ENCODE data around the gene TMEM131. TPM values are rescaled to one million over a fixed set of nuclear protein-coding genes. Genes with fewer than 3 reads are reported as not detected.

Gene TMEM131
- total RNA-seq, result 26.4 and 27.9 TPM in 2 replicates

GRCh38 chr2:97995734-97996624, at the start of gene TMEM131:
TMEM131 (minus strand) TSS chr2:97995948; CDS start chr2:97995662, 286 bp downstream.

DNA sequence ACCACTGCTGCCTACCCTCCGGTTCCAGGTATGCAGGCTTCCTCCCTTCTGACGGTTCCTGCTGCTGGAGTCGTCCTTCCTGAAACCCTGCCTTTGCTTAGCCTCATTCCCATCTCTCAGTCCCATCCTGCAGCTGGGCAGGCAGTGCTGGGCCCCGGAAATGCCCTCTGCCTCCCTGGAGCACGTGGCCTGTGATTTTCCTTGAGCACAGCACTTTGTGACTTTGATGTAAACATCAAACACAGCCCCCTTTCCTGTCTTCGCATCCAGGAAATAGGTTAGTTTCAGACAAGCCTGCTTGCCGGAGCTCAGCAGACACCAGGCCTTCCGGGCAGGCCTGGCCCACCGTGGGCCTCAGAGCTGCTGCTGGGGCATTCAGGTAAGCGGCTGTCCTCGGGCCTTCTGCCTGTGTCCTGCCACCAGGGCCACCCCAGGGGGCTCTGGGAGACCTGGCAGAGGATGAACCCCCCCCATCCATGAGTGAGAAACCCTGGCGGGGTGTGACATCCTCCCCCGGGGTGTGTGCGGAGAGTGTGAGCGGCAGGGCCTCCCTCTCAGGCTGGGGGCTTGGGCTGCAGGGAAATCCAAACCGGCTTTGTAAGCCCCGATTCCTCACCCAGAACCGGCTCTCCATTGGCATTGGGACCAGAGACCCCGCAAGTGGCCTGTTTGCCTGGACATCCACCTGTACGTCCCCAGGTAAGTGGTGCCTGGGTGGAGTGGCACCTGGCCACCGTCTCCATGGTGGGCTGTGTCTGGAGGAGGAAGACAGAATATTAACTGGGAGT, 282.3 kb downstream of the TMEM131 start, which contains the start of gene ZAP70:
Gene ZAP70 (plus strand): TSS at position 281 of the 788 bp plus-strand sequence. CDS start 10,461 bp downstream, outside the sequence.

Small RNAs within 50 kb of the gene (small RNA-seq; reads per million reads assigned to genes)
- gene HMGN1P36, result not detected
- gene RNU7-96P, result not detected

Other genes with a start within 250 kb of the TMEM131 start
- gene VWA3B, start 91.2 kb upstream of the TMEM131 start, total RNA-seq, result not detected in 2 replicates

Data from subcutaneous preadipocyte (primary cell).